ENCODE measurements around the gene SCAMP3.
A peak's percentile ranks its signal among the peaks of the same experiment; 100 is the strongest.
"Not testable (repeated sequence)": the region's sequence is repeated elsewhere in the genome, so short reads cannot be mapped to it uniquely, and the experiment has no call there.

Gene SCAMP3

GRCh38 chr1:155261852-155262673, at the start of gene SCAMP3:
Gene SCAMP3 (minus strand): TSS chr1:155262360. CDS start chr1:155262151, 209 bp downstream.
- peak; percentile 94 for DNase-seq

GRCh38 chr1:155309423-155310021, 47.4 kb upstream of the SCAMP3 start:
- no peak for DNase-seq

- peak; percentile 97 for DNase-seq
Observed at GRCh38 chr1:155308493-155309422, 46.6 kb upstream of the SCAMP3 start, which contains the start of gene FDPS. Gene FDPS (plus strand): TSS chr1:155308866. CDS start chr1:155309790, 924 bp downstream.

- DNase-seq, result peak in 1 of 2 experiments; percentile 17
Observed at GRCh38 chr1:155307247-155307740, 45.1 kb upstream of the SCAMP3 start.

GRCh38 chr1:155305881-155306391, 43.8 kb upstream of the SCAMP3 start:
- DNase-seq, result no peak

GRCh38 chr1:155304558-155305063, 42.5 kb upstream of the SCAMP3 start:
- DNase-seq, result no peak

- DNase-seq, result no peak
Observed at GRCh38 chr1:155301342-155301841, 39.2 kb upstream of the SCAMP3 start, which contains the start of gene PKLR. Gene PKLR (minus strand): TSS chr1:155301438. CDS start chr1:155301395, 43 bp downstream.

- DNase-seq, result no peak
Observed at GRCh38 chr1:155300553-155301329, 38.6 kb upstream of the SCAMP3 start.

GRCh38 chr1:155300024-155300423, 37.9 kb upstream of the SCAMP3 start:
- no peak for DNase-seq

GRCh38 chr1:155297384-155297783, 35.2 kb upstream of the SCAMP3 start:
- DNase-seq, result no peak

GRCh38 chr1:155296661-155297060, 34.5 kb upstream of the SCAMP3 start:
- no peak for DNase-seq

GRCh38 chr1:155295942-155296267, 33.7 kb upstream of the SCAMP3 start:
- no peak for DNase-seq

GRCh38 chr1:155295183-155295941, 33.2 kb upstream of the SCAMP3 start:
- no peak for DNase-seq

- DNase-seq, result no peak
Observed at GRCh38 chr1:155294520-155295182, 32.5 kb upstream of the SCAMP3 start.

- DNase-seq, result no peak
Observed at GRCh38 chr1:155293086-155293749, 31.1 kb upstream of the SCAMP3 start.

- not testable (repeated sequence) for DNase-seq
Observed at GRCh38 chr1:155291006-155291405, 28.8 kb upstream of the SCAMP3 start.

GRCh38 chr1:155287987-155288543, 25.9 kb upstream of the SCAMP3 start:
- no peak for DNase-seq

- DNase-seq, result no peak
Observed at GRCh38 chr1:155286544-155286943, 24.4 kb upstream of the SCAMP3 start.

GRCh38 chr1:155285631-155286044, 23.5 kb upstream of the SCAMP3 start:
- no peak for DNase-seq

Measured in NCI-H1930 (cell line).